Transverse colon (tissue), 3 donors: ENCODE data around the gene ACTL6A.

Experiments
- EP300 ChIP-seq: sonication (generic); formaldehyde crosslinking; IDR thresholded peaks from one replicate; pipeline ENCODE4 v1.6.1; 2017; ENCODE audit warnings: antibody characterized with exemption, low read depth
- POLR2A ChIP-seq: fragments of 450-650 bp; IDR thresholded peaks from one replicate; pipeline ENCODE4 v1.6.1; 2016; ENCODE audit warnings: antibody characterized with exemption, mild to moderate bottlenecking, moderate library complexity
- TF ChIP-seq, protein P1 (sequence below), 5 experiments: fragments of 200-600 bp in 3 of 5; fragments of 450-650 bp in 2 of 5; sonication (generic) in 3 of 5; IDR thresholded peaks; 1 replicate in 2 of 5; 2 replicates in 3 of 5; pipeline ENCODE4 v1.5.1; 2016 to 2017; ENCODE audit warnings: antibody characterized with exemption in 5 of 5, inconsistent platforms in 3 of 5, mild to moderate bottlenecking in 2 of 5, moderate library complexity in 1 of 5

DNA sequence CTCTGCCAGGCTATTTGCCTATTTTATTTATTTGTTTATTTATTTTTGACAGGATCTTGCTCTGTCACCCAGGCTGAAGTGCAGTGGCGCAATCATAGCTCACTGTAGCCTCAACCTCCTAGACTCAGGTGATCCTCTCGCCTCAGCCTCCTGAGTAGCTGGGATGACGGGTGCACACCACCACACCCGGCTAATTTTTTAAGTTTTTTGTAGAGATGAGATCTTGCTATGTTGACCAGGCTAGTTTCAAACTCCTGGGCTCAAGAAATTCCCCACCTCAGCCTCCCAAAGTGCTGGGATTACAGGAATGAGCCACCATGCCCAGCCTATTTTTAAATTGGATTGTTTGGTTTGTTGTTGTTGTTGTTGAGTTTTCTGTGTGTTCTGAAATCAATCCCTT, 47.3 kb downstream of the ACTL6A start:
- TF ChIP-seq, protein P1, sequence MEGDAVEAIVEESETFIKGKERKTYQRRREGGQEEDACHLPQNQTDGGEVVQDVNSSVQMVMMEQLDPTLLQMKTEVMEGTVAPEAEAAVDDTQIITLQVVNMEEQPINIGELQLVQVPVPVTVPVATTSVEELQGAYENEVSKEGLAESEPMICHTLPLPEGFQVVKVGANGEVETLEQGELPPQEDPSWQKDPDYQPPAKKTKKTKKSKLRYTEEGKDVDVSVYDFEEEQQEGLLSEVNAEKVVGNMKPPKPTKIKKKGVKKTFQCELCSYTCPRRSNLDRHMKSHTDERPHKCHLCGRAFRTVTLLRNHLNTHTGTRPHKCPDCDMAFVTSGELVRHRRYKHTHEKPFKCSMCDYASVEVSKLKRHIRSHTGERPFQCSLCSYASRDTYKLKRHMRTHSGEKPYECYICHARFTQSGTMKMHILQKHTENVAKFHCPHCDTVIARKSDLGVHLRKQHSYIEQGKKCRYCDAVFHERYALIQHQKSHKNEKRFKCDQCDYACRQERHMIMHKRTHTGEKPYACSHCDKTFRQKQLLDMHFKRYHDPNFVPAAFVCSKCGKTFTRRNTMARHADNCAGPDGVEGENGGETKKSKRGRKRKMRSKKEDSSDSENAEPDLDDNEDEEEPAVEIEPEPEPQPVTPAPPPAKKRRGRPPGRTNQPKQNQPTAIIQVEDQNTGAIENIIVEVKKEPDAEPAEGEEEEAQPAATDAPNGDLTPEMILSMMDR (IDR thresholded peaks at IDR 0.05): no peak
- TF ChIP-seq POLR2A (no peak), EP300 (no peak)
